ENCODE measurements around the gene MGAM2. TPM values are rescaled to one million over a fixed set of nuclear protein-coding genes. Genes with fewer than 3 reads are reported as not detected.

Gene MGAM2
- total RNA-seq, 3 donors from 2014 or later (not counting 1 experiment from before 2014, with no cell fraction given): 0.73 to 1.9 (median 1.1) TPM

GRCh38 chr7:142077762-142078161 lies 33.8 kb upstream of the MGAM2 start:
- ATAC-seq: no peak

GRCh38 chr7:142083605-142084004 lies 27.9 kb upstream of the MGAM2 start:
- H3K4me1 Mint-ChIP-seq: peaks cover 0 to 8% of the 10 kb centered on the region in 2 donors
- no peak overlapping the region for H3K27ac ChIP-seq (ENCODE audit: low read length)
- no peak overlapping the region for H3K4me3 Mint-ChIP-seq
- H3K27ac Mint-ChIP-seq: peak overlapping the region; percentile 77 to 80
- H3K4me1 ChIP-seq (ENCODE audit: control insufficient read depth, insufficient read depth, low read length): no peaks in the 10 kb centered on the region
- intact Hi-C loops (cut with micrococcal nuclease): no loop called here
- ATAC-seq (peak in 2 of 3 donors; percentile 26 to 46), DNase-seq (no peak)
- H3K36me3 Mint-ChIP-seq: peaks cover 10% of the 10 kb centered on the region
- no peaks in the 10 kb centered on the region for H3K9me3 ChIP-seq (ENCODE audit: control insufficient read depth, insufficient read depth, low read length)
- WGBS (ENCODE audit: insufficient coverage): 76% methylated on average over 1 of the region's 1 CpG
- no peak for TF ChIP-seq CTCF (IDR thresholded peaks at IDR 0.05)
- H3K27me3 ChIP-seq (ENCODE audit: control insufficient read depth, insufficient read depth, low read length): no peaks in the 10 kb centered on the region
- H3K4me3 ChIP-seq (ENCODE audit: low read length): no peak overlapping the region
- H3K36me3 ChIP-seq (ENCODE audit: control insufficient read depth, insufficient read depth, low read length): no peaks in the 10 kb centered on the region
- H3K27me3 Mint-ChIP-seq (ENCODE audit: low read depth in 2 of 2): peaks cover 0 to 3% of the 10 kb centered on the region in 2 donors
- peaks cover 4 to 6% of the 10 kb centered on the region in 2 donors for H3K9me3 Mint-ChIP-seq

More at GRCh38 chr7:142077762-142078161, 33.8 kb upstream of the MGAM2 start:
- Mint-ChIP-seq H3K9me3 (no peaks in the 10 kb centered on the region), H3K4me1 (no peaks in the 10 kb centered on the region), H3K4me3 (no peak overlapping the region), H3K36me3 (peaks cover 19% of the 10 kb centered on the region), H3K27me3 (ENCODE audit: low read depth in 2 of 2) (peaks cover 0 to 8% of the 10 kb centered on the region in 2 donors), H3K27ac (no peak overlapping the region)
- Histone ChIP-seq H3K9me3 (ENCODE audit: control insufficient read depth, insufficient read depth, low read length) (no peaks in the 10 kb centered on the region), H3K4me3 (ENCODE audit: low read length) (no peak overlapping the region), H3K27ac (ENCODE audit: low read length) (no peak overlapping the region), H3K36me3 (ENCODE audit: control insufficient read depth, insufficient read depth, low read length) (no peaks in the 10 kb centered on the region), H3K4me1 (ENCODE audit: control insufficient read depth, insufficient read depth, low read length) (no peaks in the 10 kb centered on the region), H3K27me3 (ENCODE audit: control insufficient read depth, insufficient read depth, low read length) (no peaks in the 10 kb centered on the region)
- no peak for TF ChIP-seq CTCF (IDR thresholded peaks at IDR 0.05)
- 100% methylated on average over 4 of the region's 4 CpGs for WGBS (ENCODE audit: insufficient coverage)
- intact Hi-C loops (cut with micrococcal nuclease): no loop called here
- no peak for DNase-seq

GRCh38 chr7:142085428-142085827 lies 26.1 kb upstream of the MGAM2 start:
- peaks cover 4% of the 10 kb centered on the region for H3K36me3 Mint-ChIP-seq
- Histone ChIP-seq H3K36me3 (ENCODE audit: control insufficient read depth, insufficient read depth, low read length) (no peaks in the 10 kb centered on the region), H3K4me1 (ENCODE audit: control insufficient read depth, insufficient read depth, low read length) (no peaks in the 10 kb centered on the region), H3K9me3 (ENCODE audit: control insufficient read depth, insufficient read depth, low read length) (no peaks in the 10 kb centered on the region), H3K27ac (ENCODE audit: low read length) (no peak overlapping the region), H3K27me3 (ENCODE audit: control insufficient read depth, insufficient read depth, low read length) (no peaks in the 10 kb centered on the region), H3K4me3 (ENCODE audit: low read length) (no peak overlapping the region)
- ATAC-seq (no peak), DNase-seq (no peak)
- TF ChIP-seq CTCF (IDR thresholded peaks at IDR 0.05): no peak
- intact Hi-C loops (cut with micrococcal nuclease): no loop called here
- WGBS (ENCODE audit: insufficient coverage): 78% methylated on average over 4 of the region's 4 CpGs
- no peak overlapping the region for H3K4me3 Mint-ChIP-seq
- peaks cover 4 to 6% of the 10 kb centered on the region in 2 donors for H3K9me3 Mint-ChIP-seq
- peaks cover 0 to 8% of the 10 kb centered on the region in 2 donors for H3K4me1 Mint-ChIP-seq
- H3K27me3 Mint-ChIP-seq (ENCODE audit: low read depth in 2 of 2): no peaks in the 10 kb centered on the region
- no peak overlapping the region for H3K27ac Mint-ChIP-seq

- no peak for TF ChIP-seq CTCF (IDR thresholded peaks at IDR 0.05)
- Histone ChIP-seq H3K9me3 (ENCODE audit: control insufficient read depth, insufficient read depth, low read length) (no peaks in the 10 kb centered on the region), H3K27me3 (ENCODE audit: control insufficient read depth, insufficient read depth, low read length) (no peaks in the 10 kb centered on the region), H3K4me1 (ENCODE audit: control insufficient read depth, insufficient read depth, low read length) (no peaks in the 10 kb centered on the region), H3K4me3 (ENCODE audit: low read length) (no peak overlapping the region), H3K36me3 (ENCODE audit: control insufficient read depth, insufficient read depth, low read length) (no peaks in the 10 kb centered on the region), H3K27ac (ENCODE audit: low read length) (no peak overlapping the region)
- H3K27me3 Mint-ChIP-seq (ENCODE audit: low read depth in 2 of 2): no peaks in the 10 kb centered on the region
- no peak for DNase-seq
- no peak overlapping the region for H3K4me3 Mint-ChIP-seq
- no peak for ATAC-seq
- 89% methylated on average over 2 of the region's 4 CpGs for WGBS (ENCODE audit: insufficient coverage)
- H3K36me3 Mint-ChIP-seq: peaks cover 5% of the 10 kb centered on the region
- intact Hi-C loops (cut with micrococcal nuclease): no loop called here
- H3K9me3 Mint-ChIP-seq: peaks cover 4 to 6% of the 10 kb centered on the region in 2 donors
- H3K4me1 Mint-ChIP-seq: peaks cover 0 to 8% of the 10 kb centered on the region in 2 donors
- no peak overlapping the region for H3K27ac Mint-ChIP-seq
These were observed 23.4 kb upstream of the MGAM2 start for GRCh38 chr7:142088022-142088714.
